GM23338 (cell line): ENCODE data around the gene FTL.

Experiments used
- EZH2 ChIP-seq: fragments of 200-600 bp; sonication (generic); IDR thresholded peaks from one replicate; pipeline ENCODE4 v1.8.0; 2017; ENCODE audit warnings: antibody characterized with exemption, mild to moderate bottlenecking, low read depth; ENCODE audit not compliant: unreplicated experiment
- EZH2phosphoT487 ChIP-seq: fragments of 200-600 bp; sonication (generic); IDR thresholded peaks from one replicate; pipeline ENCODE4 v1.8.1; 2018; ENCODE audit warnings: antibody characterized with exemption; ENCODE audit not compliant: unreplicated experiment
- POLR2AphosphoS5 ChIP-seq: IDR thresholded peaks from 2 replicates; pipeline ENCODE4 v1.6.1; 2016; ENCODE audit warnings: antibody characterized with exemption, low read depth
- TF ChIP-seq, protein P1 (sequence below), 2 experiments: fragments of 200-600 bp in 1 of 2; sonication (generic) in 1 of 2; conservative IDR thresholded peaks; 2 replicates each; pipeline versions ENCODE4 v1.5.1 to v1.6.1; 2016 to 2017; ENCODE audit warnings: antibody characterized with exemption in 2 of 2, low read depth in 2 of 2, mild to moderate bottlenecking in 2 of 2, moderate library complexity in 1 of 2

DNA sequence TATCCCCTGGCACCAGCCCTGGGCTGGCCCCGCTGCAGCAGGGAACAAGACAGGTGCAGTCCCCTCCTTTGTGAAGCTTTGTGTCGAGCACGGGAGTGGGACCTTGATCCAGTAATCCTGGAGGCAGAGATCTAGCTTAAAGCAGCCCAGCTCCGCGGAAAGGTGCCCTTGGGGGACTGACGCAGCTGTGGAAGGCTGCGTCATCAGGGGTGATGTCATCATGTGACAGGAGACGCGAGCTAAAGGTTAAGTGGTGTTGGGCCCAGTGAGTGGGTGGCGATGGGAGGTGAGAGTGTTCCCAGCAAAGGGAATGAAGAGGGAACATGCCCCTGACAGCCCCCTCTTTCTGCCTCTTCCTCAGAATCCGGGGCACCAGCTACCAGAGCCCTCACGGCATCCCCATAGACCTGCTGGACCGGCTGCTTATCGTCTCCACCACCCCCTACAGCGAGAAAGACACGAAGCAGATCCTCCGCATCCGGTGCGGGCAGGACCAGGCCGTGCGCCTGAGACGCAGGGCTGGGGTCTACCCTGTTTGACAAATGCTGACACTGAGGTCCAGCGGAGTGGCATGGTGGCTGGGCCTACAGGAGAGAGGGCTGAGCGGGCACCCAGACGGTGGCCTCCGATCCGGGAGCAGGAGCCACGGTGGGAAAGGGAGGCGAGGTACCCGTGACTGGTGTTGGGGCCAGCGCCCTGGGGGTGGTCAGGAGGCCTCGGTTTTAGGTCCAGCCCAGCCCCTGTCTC is 49.2 kb downstream of the FTL start:
- TF ChIP-seq, protein P1, sequence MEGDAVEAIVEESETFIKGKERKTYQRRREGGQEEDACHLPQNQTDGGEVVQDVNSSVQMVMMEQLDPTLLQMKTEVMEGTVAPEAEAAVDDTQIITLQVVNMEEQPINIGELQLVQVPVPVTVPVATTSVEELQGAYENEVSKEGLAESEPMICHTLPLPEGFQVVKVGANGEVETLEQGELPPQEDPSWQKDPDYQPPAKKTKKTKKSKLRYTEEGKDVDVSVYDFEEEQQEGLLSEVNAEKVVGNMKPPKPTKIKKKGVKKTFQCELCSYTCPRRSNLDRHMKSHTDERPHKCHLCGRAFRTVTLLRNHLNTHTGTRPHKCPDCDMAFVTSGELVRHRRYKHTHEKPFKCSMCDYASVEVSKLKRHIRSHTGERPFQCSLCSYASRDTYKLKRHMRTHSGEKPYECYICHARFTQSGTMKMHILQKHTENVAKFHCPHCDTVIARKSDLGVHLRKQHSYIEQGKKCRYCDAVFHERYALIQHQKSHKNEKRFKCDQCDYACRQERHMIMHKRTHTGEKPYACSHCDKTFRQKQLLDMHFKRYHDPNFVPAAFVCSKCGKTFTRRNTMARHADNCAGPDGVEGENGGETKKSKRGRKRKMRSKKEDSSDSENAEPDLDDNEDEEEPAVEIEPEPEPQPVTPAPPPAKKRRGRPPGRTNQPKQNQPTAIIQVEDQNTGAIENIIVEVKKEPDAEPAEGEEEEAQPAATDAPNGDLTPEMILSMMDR (conservative IDR thresholded peaks at IDR 0.05; ENCODE audit: low read depth in 2 of 2): no peak
- no peak for TF ChIP-seq EZH2phosphoT487
- no peak for TF ChIP-seq EZH2
- no peak for TF ChIP-seq POLR2AphosphoS5
